H1 (cell line): ENCODE measurements around the gene IL6ST. TPM values are rescaled to one million over a fixed set of nuclear protein-coding genes. Genes with fewer than 3 reads are reported as not detected.

ENCODE experiments used
- KDM4A ChIP-seq: IDR thresholded peaks from one replicate; pipeline ENCODE4 v1.7.1; 2012; ENCODE audit warnings: low read depth, mild to moderate bottlenecking, moderate library complexity, low read length, inconsistent platforms; ENCODE audit not compliant: severe bottlenecking
- polyA plus RNA-seq, 7 experiments: library from polyadenylated mRNA; depleted of rRNA in 3 of 7; stranded (reverse) in 5 of 7; unstranded in 2 of 7; fragments of >200 nt in 5 of 7; fragments of 200-250 nt in 2 of 7; gene quantifications; 1 replicate in 5 of 7; 2 replicates in 1 of 7; 4 replicates in 1 of 7; pipeline versions ENCODE4 v1.2.1 to v1.2.3, GENCODE V29; 2011 to 2013; ENCODE audit warnings: missing spikeins in 2 of 7, mixed read lengths in 2 of 7
- total RNA-seq: library from RNA; stranded (reverse); fragmentation: NEBNext Ultra II Directional; extraction: Animal tissue kit (Norgen Biotek cat#: 25700); gene quantifications from 2 replicates; pipeline ENCODE4 v1.2.1, GENCODE V29; 2021

The IL6ST gene
- total and polyA plus RNA-seq, 2 of the 8 experiments (the other 6 are each of a cell fraction or from before 2014, with no cell fraction given), result 1.4 to 11.1 TPM

DNA sequence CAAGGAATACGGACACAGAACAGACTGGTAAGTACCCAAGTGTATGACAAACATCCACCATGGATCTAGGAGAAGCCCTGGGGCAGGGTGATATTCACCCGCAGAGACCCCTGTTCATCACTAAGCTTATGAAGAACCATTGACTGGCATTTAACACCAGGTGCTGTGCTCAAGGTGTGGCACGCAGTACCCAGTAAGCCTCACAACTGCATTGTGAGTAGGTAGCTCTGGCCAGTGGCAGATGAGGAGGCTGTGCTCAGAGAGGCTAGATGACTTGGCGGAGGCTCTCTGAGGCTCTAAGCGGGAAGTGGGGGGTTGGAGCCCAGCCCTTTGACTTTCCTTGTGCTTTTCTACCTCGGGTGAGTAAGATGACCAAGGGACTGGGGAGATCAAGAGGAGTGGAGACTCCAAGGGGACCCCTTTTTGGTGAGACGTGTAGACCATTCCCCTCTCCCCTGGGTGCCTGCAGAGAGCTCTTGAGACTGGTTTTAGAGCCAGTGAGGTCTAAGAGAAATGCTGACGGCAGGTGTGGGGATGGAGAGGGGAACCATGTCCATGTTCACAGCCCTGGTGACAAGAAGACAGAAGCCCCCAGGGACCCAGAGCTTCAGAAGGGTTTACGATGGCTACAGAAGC lies 70.8 kb downstream of the IL6ST start (continued):
- no peak for TF ChIP-seq KDM4A
- TF ChIP-seq, all 59 proteins: peak for 0
